GM12878 (cell line): Measurements from ENCODE around the gene TSSK2. TPM values are rescaled to one million over a fixed set of nuclear protein-coding genes. Genes with fewer than 3 reads are reported as not detected.

ENCODE experiments used
- BHLHE40 ChIP-seq, 2 experiments: fragments of 450-650 bp in 1 of 2; IDR thresholded peaks; 2 replicates each; pipeline ENCODE4 v1.6.1; 2011 to 2017; ENCODE audit warnings: low read depth in 2 of 2, borderline replicate concordance in 1 of 2, improper control_type of control experiment in 1 of 2, low read length in 1 of 2, mild to moderate bottlenecking in 1 of 2
- CHD4 ChIP-seq: fragments of 200-600 bp; sonication (generic); IDR thresholded peaks from 2 replicates; pipeline ENCODE4 v1.6.1; 2016; ENCODE audit warnings: mild to moderate bottlenecking
- E2F8 ChIP-seq: fragments of 450-650 bp; IDR thresholded peaks from 2 replicates; pipeline ENCODE4 v1.6.1; 2018; ENCODE audit warnings: mild to moderate bottlenecking, low read depth, moderate library complexity; ENCODE audit not compliant: partially characterized antibody
- FOS ChIP-seq: IDR thresholded peaks from 3 replicates; pipeline ENCODE4 v1.6.1; 2011; ENCODE audit warnings: borderline replicate concordance; ENCODE audit not compliant: insufficient read length; ENCODE audit errors: extremely low read depth
- MYB ChIP-seq: fragments of 150-350 bp; IDR thresholded peaks from 2 replicates; pipeline ENCODE4 v1.6.1; 2014; ENCODE audit warnings: mild to moderate bottlenecking, low read depth, low read length, borderline replicate concordance
- SIN3A ChIP-seq: IDR thresholded peaks from 2 replicates; pipeline ENCODE4 v1.6.1; 2012; ENCODE audit warnings: low read depth, low read length, improper control_type of control experiment
- SIX5 ChIP-seq: IDR thresholded peaks from 2 replicates; pipeline ENCODE4 v1.6.1; 2011; ENCODE audit warnings: mild to moderate bottlenecking, low read depth, low read length, moderate library complexity; ENCODE audit not compliant: severe bottlenecking
- TCF12 ChIP-seq: IDR thresholded peaks from 2 replicates; pipeline ENCODE4 v1.6.1; 2011; ENCODE audit warnings: low read depth, mild to moderate bottlenecking, low read length
- polyA plus RNA-seq, 11 experiments: library from polyadenylated mRNA; depleted of rRNA in 4 of 11; unstranded in 6 of 11; stranded (reverse) in 5 of 11; fragments of >200 nt; fragmentation: Nextera tagmentation in 4 of 11; fragmentation: Illumina TruSeq in 1 of 11; extraction: Ambion mirVana in 4 of 11; extraction: Trizol in 1 of 11; gene quantifications; 1 replicate in 1 of 11; 2 replicates in 10 of 11; pipeline versions ENCODE4 v1.2.1 to v1.2.3, GENCODE V29; 2011 to 2016; ENCODE audit warnings: inconsistent platforms in 2 of 11, missing spikeins in 2 of 11, low read depth in 1 of 11
- total RNA-seq, 4 experiments: library from RNA; depleted of rRNA in 3 of 4; stranded (reverse); fragments of >200 nt in 3 of 4; fragmentation: Illumina TruSeq in 1 of 4; extraction: Trizol in 1 of 4; gene quantifications; 2 replicates each; pipeline versions ENCODE4 v1.2.1 to v1.2.3, GENCODE V29; 2013 to 2021

The TSSK2 gene
- total and polyA plus RNA-seq, 10 of the 15 experiments (the other 5 are each of a cell fraction or from before 2014, with no cell fraction given), result 0.03 to 0.17 TPM; not detected in 8

DNA sequence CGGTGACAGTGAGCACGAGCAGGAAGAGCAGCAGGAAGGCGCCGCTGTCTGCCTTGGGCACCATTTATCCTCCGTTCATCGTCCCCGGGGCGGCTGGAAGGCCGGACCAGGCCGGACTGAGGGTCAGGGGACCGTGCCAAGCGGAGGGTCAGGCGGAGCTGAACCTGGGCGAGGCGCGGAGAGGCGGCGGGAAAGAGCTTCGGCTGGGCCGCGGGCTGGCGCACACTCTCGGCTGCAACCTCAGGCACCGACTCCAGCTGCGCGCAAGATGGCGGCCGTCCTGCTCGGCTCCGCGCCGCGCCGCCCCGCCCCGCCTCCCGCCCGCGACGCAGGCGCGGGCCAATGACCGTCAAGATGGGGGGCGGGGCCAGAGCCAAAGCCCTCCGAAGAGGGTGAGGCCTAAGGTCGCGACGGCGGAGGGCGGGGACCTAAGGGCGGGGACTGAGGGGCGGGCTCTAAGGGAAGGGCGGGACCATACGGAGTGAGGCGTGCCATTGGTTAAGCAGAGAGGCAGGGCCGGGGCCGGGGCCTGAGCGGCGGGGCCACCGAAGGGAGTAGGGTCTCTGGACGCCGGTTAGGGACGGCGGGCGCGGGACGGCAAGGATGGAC is 8.9 kb upstream of the TSSK2 start, which contains the start of gene DGCR2 (continued):
- TF ChIP-seq SIN3A (peak; percentile 26; the same call in 1 of the 2 replicates), E2F8 (no peak), TCF12 (peak; percentile 43; the same call in 1 of the 2 replicates), CHD4 (no peak), BHLHE40 (IDR thresholded peaks at IDR 0.05; ENCODE audit: borderline replicate concordance in 1 of 2, low read depth in 2 of 2, low read length in 1 of 2) (peak in 1 of 2 experiments; percentile 23; a peak in 1 of 4 replicates), FOS (no peak), SIX5 (no peak), MYB (no peak)
